GM12878 (cell line): Measurements from ENCODE around the gene FILIP1L. TPM values are rescaled to one million over a fixed set of nuclear protein-coding genes. Genes with fewer than 3 reads are reported as not detected.

ENCODE experiments used
- ATAC-seq: fragments of 200-7000 bp; cut with Tn5 transposase; 3 replicates; pipeline ENCODE4 v1.9.1; 2020; ENCODE audit warnings: mild to moderate bottlenecking, moderate library complexity
- BruUV-seq: library from RNA; stranded (reverse); fragments of 400-500 nt; replicated peaks from 2 replicates; lab custom pipeline; 2021; lab: Mats Ljungman, UMichigan
- CTCF ChIA-PET: fragments of 300-600 bp; sonication (Branson Sonifier 250); formaldehyde crosslinking; extraction: SDS; loops from one replicate; lab custom pipeline; 2021; ENCODE audit warnings: inconsistent platforms; lab: Yijun Ruan, JAX
- POLR2A ChIA-PET: fragments of 350-600 bp; formaldehyde crosslinking; extraction: SDS; loops from one replicate; lab custom pipeline; 2021; ENCODE audit warnings: inconsistent platforms; lab: Charles Lee
- RAD21 ChIA-PET: fragments of 300-600 bp; sonication (Branson Sonifier 250); formaldehyde crosslinking; loops from one replicate; lab custom pipeline; 2023; ENCODE audit warnings: antibody characterized with exemption; ENCODE audit not compliant: unreplicated experiment; lab: Charles Lee
- SMC1A ChIA-PET: fragments of 300-600 bp; sonication (Branson Sonifier 250); formaldehyde crosslinking; loops from one replicate; lab custom pipeline; 2023; ENCODE audit not compliant: unreplicated experiment, uncharacterized antibody; lab: Charles Lee
- DNase-seq: peaks from one replicate; pipeline ENCODE4 v3.0.0-alpha.2; 2011; ENCODE audit warnings: low read depth, low spot score
- FAIRE-seq: peaks from 3 replicates; lab custom pipeline; 2011; peaks lifted over from hg19 to GRCh38; lab: Jason Lieb, UNC
- H2AFZ ChIP-seq: 2 replicates; pipeline ENCODE4 v1.6.0; 2011; ENCODE audit warnings: low read depth, low read length, control low read depth; ENCODE audit not compliant: control insufficient read depth
- H3K27ac ChIP-seq: 2 replicates; pipeline ENCODE4 v1.5.1; 2011; ENCODE audit warnings: control low read depth; ENCODE audit not compliant: control insufficient read depth, insufficient read depth
- H3K27me3 ChIP-seq, 2 experiments: replicated peaks in 1 of 2; 2 replicates each; pipeline versions ENCODE4 v1.6.0 to v1.6.1; 2011; ENCODE audit warnings: low read length in 1 of 2; ENCODE audit not compliant: control insufficient read depth in 2 of 2, insufficient read depth in 2 of 2
- H3K36me3 ChIP-seq, 2 experiments: 2 replicates each; pipeline ENCODE4 v1.5.1; 2011; ENCODE audit warnings: low read length in 1 of 2; ENCODE audit not compliant: control insufficient read depth in 2 of 2, insufficient read depth in 2 of 2
- H3K4me1 ChIP-seq: 2 replicates; pipeline ENCODE4 v1.6.1; 2011; ENCODE audit warnings: mild to moderate bottlenecking, low read length, moderate library complexity, mixed read lengths; ENCODE audit not compliant: control insufficient read depth, insufficient read depth
- H3K4me2 ChIP-seq: 2 replicates; pipeline ENCODE4 v1.6.0; 2011; ENCODE audit warnings: control low read depth; ENCODE audit not compliant: control insufficient read depth, insufficient read depth
- H3K4me3 ChIP-seq: fragments of 200-600 bp; sonication (generic); 2 replicates; pipeline ENCODE4 v1.5.1; 2016
- H3K79me2 ChIP-seq: 2 replicates; pipeline ENCODE4 v1.6.0; 2011; ENCODE audit warnings: low read length; ENCODE audit not compliant: control insufficient read depth, insufficient read depth
- H3K9ac ChIP-seq: 2 replicates; pipeline ENCODE4 v1.8.0; 2011; ENCODE audit warnings: low read length, control low read depth, mixed read lengths; ENCODE audit not compliant: control insufficient read depth, insufficient read depth
- H3K9me3 ChIP-seq: replicated peaks from 3 replicates; pipeline ENCODE4 v1.5.1; 2011; ENCODE audit warnings: mild to moderate bottlenecking, low read length; ENCODE audit not compliant: control insufficient read depth, insufficient read depth
- H4K20me1 ChIP-seq: 2 replicates; pipeline ENCODE4 v1.6.0; 2011; ENCODE audit not compliant: control insufficient read depth, insufficient read depth
- ATF7 ChIP-seq: fragments of 450-650 bp; IDR thresholded peaks from 2 replicates; pipeline ENCODE4 v1.6.1; 2016; ENCODE audit warnings: low read depth, mild to moderate bottlenecking
- BHLHE40 ChIP-seq, 2 experiments: fragments of 450-650 bp in 1 of 2; IDR thresholded peaks; 2 replicates each; pipeline ENCODE4 v1.6.1; 2011 to 2017; ENCODE audit warnings: low read depth in 2 of 2, borderline replicate concordance in 1 of 2, improper control_type of control experiment in 1 of 2, low read length in 1 of 2, mild to moderate bottlenecking in 1 of 2
- CBX5 ChIP-seq: sonication (generic); IDR thresholded peaks from 2 replicates; pipeline ENCODE4 v1.6.1; 2016; ENCODE audit warnings: low read depth, moderate library complexity, mild to moderate bottlenecking, inconsistent platforms
- CEBPB ChIP-seq, 2 experiments: fragments of 150-350 bp in 1 of 2; IDR thresholded peaks; 2 replicates each; pipeline ENCODE4 v1.6.1; 2012 to 2014; ENCODE audit warnings: low read depth in 2 of 2, low read length in 2 of 2, borderline replicate concordance in 1 of 2, inconsistent platforms in 1 of 2
- HCFC1 ChIP-seq: fragments of 150-350 bp; IDR thresholded peaks from 2 replicates; pipeline ENCODE4 v1.6.1; 2014; ENCODE audit warnings: low read length
- HDGF ChIP-seq: fragments of 450-650 bp; IDR thresholded peaks from 2 replicates; pipeline ENCODE4 v1.6.1; 2016; ENCODE audit warnings: antibody characterized with exemption
- IKZF1 ChIP-seq: fragments of 450-650 bp; conservative IDR thresholded peaks from 2 replicates; pipeline ENCODE4 v1.6.1; 2017; ENCODE audit warnings: antibody characterized with exemption, mild to moderate bottlenecking
- MAX ChIP-seq: IDR thresholded peaks from 2 replicates; pipeline ENCODE4 v1.6.1; 2012; ENCODE audit warnings: low read depth, low read length, improper control_type of control experiment
- MYB ChIP-seq: fragments of 150-350 bp; IDR thresholded peaks from 2 replicates; pipeline ENCODE4 v1.6.1; 2014; ENCODE audit warnings: mild to moderate bottlenecking, low read depth, low read length, borderline replicate concordance
- NBN ChIP-seq: fragments of 450-650 bp; IDR thresholded peaks from 2 replicates; pipeline ENCODE4 v1.6.1; 2016
- NR2C2 ChIP-seq: IDR thresholded peaks from 2 replicates; pipeline ENCODE4 v1.6.1; 2011; ENCODE audit warnings: borderline replicate concordance, low read depth; ENCODE audit not compliant: control insufficient read depth, insufficient read length
- POLR2AphosphoS5 ChIP-seq: IDR thresholded peaks from 2 replicates; pipeline ENCODE4 v1.6.1; 2011; ENCODE audit warnings: mild to moderate bottlenecking, low read length, inconsistent platforms
- SIN3A ChIP-seq: IDR thresholded peaks from 2 replicates; pipeline ENCODE4 v1.6.1; 2012; ENCODE audit warnings: low read depth, low read length, improper control_type of control experiment
- ZNF384 ChIP-seq: IDR thresholded peaks from 2 replicates; pipeline ENCODE4 v1.6.1; 2012; ENCODE audit warnings: low read depth, mild to moderate bottlenecking, low read length, improper control_type of control experiment, borderline replicate concordance
- ZNF592 ChIP-seq: fragments of 450-650 bp; IDR thresholded peaks from 2 replicates; pipeline ENCODE4 v1.6.1; 2017; ENCODE audit warnings: mild to moderate bottlenecking, moderate library complexity
- ZNF622 ChIP-seq: fragments of 450-650 bp; IDR thresholded peaks from 2 replicates; pipeline ENCODE4 v1.6.1; 2017; ENCODE audit warnings: mild to moderate bottlenecking, inconsistent platforms
- WGBS: methylation state at CpG from one replicate; pipeline ENCODE4 v1.1.6; 2016; ENCODE audit warnings: low lambda C conversion rate; ENCODE audit not compliant: insufficient replicate concordance, insufficient coverage; ENCODE audit errors: missing lambda C conversion rate; 5-methylcytosine and 5-hydroxymethylcytosine counted together
- in situ Hi-C: fragments of 300-500 bp; cut with MboI; formaldehyde crosslinking; loops from 9 replicates; pipeline ENCODE4 v1.14.3; 2018; ENCODE audit warnings: mixed read lengths
- intact Hi-C: fragments of 100-400 bp; cut with micrococcal nuclease; formaldehyde crosslinking; loops from one replicate; pipeline ENCODE4 v1.14.2; 2022; ENCODE audit not compliant: unreplicated experiment
- polyA plus RNA-seq, 11 experiments: library from polyadenylated mRNA; depleted of rRNA in 4 of 11; unstranded in 6 of 11; stranded (reverse) in 5 of 11; fragments of >200 nt; fragmentation: Nextera tagmentation in 4 of 11; fragmentation: Illumina TruSeq in 1 of 11; extraction: Ambion mirVana in 4 of 11; extraction: Trizol in 1 of 11; gene quantifications; 1 replicate in 1 of 11; 2 replicates in 10 of 11; pipeline versions ENCODE4 v1.2.1 to v1.2.3, GENCODE V29; 2011 to 2016; ENCODE audit warnings: inconsistent platforms in 2 of 11, missing spikeins in 2 of 11, low read depth in 1 of 11
- total RNA-seq, 4 experiments: library from RNA; depleted of rRNA in 3 of 4; stranded (reverse); fragments of >200 nt in 3 of 4; fragmentation: Illumina TruSeq in 1 of 4; extraction: Trizol in 1 of 4; gene quantifications; 2 replicates each; pipeline versions ENCODE4 v1.2.1 to v1.2.3, GENCODE V29; 2013 to 2021
- TF ChIP-seq, protein P1 (sequence below): fragments of 450-650 bp; IDR thresholded peaks from 2 replicates; pipeline ENCODE4 v1.6.1; 2017; ENCODE audit warnings: mild to moderate bottlenecking, moderate library complexity

FILIP1L gene
- total and polyA plus RNA-seq, 10 of the 15 experiments (the other 5 are each of a cell fraction or from before 2014, with no cell fraction given), result 0.24 to 6.1 (median 3.5) TPM

- ChIA-PET CTCF (interaction anchor here (0.8 to 2.3 kb wide), 8 partner anchors 9 to 788 kb away, joined by 3 to 15 read pairs (median 4); no protein-coding TSS in a partner anchor), SMC1A (interaction anchor here (0.6 to 1.8 kb wide), 14 partner anchors 12 to 412 kb away, joined by 3 to 9 read pairs (median 4); no protein-coding TSS in a partner anchor), POLR2A (interaction anchor here (1.1 kb wide), 1 partner anchor 22 kb away, joined by 4 read pairs; no protein-coding TSS in a partner anchor), RAD21 (interaction anchor here (1.1 to 1.6 kb wide), 4 partner anchors 92 to 430 kb away, joined by 3 to 6 read pairs (median 4); no protein-coding TSS in a partner anchor)
- in situ Hi-C loops (no loop called here), intact Hi-C loops (no loop called here)
- Histone ChIP-seq H2AFZ (no peak overlapping the region), H4K20me1 (no peaks in the 10 kb centered on the region), H3K4me1 (peaks cover 11% of the 10 kb centered on the region; the same call in 1 of the 2 replicates), H3K79me2 (peaks cover 8% of the 10 kb centered on the region), H3K36me3 (no peaks in the 10 kb centered on the region), H3K4me2 (no peak overlapping the region), H3K27ac (no peak overlapping the region), H3K9me3 (no peaks in the 10 kb centered on the region; the same call in 2 of the 3 replicates), H3K9ac (no peak overlapping the region), H3K27me3 (no peaks in the 10 kb centered on the region), H3K4me3 (no peak overlapping the region)
- 95% methylated on average over 2 of the region's 2 CpGs for WGBS
- no peak for ATAC-seq
- no peak for FAIRE-seq
- BruUV-seq, result no TSS peak
- no peak for DNase-seq
- no peak for TF ChIP-seq ZNF384
- TF ChIP-seq SIN3A, result no peak
- no peak for TF ChIP-seq POLR2AphosphoS5
- no peak for TF ChIP-seq ZNF592
- TF ChIP-seq, protein P1, sequence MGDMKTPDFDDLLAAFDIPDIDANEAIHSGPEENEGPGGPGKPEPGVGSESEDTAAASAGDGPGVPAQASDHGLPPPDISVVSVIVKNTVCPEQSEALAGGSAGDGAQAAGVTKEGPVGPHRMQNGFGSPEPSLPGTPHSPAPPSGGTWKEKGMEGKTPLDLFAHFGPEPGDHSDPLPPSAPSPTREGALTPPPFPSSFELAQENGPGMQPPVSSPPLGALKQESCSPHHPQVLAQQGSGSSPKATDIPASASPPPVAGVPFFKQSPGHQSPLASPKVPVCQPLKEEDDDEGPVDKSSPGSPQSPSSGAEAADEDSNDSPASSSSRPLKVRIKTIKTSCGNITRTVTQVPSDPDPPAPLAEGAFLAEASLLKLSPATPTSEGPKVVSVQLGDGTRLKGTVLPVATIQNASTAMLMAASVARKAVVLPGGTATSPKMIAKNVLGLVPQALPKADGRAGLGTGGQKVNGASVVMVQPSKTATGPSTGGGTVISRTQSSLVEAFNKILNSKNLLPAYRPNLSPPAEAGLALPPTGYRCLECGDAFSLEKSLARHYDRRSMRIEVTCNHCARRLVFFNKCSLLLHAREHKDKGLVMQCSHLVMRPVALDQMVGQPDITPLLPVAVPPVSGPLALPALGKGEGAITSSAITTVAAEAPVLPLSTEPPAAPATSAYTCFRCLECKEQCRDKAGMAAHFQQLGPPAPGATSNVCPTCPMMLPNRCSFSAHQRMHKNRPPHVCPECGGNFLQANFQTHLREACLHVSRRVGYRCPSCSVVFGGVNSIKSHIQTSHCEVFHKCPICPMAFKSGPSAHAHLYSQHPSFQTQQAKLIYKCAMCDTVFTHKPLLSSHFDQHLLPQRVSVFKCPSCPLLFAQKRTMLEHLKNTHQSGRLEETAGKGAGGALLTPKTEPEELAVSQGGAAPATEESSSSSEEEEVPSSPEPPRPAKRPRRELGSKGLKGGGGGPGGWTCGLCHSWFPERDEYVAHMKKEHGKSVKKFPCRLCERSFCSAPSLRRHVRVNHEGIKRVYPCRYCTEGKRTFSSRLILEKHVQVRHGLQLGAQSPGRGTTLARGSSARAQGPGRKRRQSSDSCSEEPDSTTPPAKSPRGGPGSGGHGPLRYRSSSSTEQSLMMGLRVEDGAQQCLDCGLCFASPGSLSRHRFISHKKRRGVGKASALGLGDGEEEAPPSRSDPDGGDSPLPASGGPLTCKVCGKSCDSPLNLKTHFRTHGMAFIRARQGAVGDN, result no peak
- TF ChIP-seq HCFC1, result no peak
- TF ChIP-seq NBN, result no peak
- no peak for TF ChIP-seq MAX
- TF ChIP-seq MYB, result no peak
- no peak for TF ChIP-seq CEBPB (IDR thresholded peaks at IDR 0.05; ENCODE audit: borderline replicate concordance in 1 of 2, low read depth in 2 of 2, low read length in 2 of 2)
- no peak for TF ChIP-seq HDGF
- no peak for TF ChIP-seq CBX5
- no peak for TF ChIP-seq NR2C2
- no peak for TF ChIP-seq ATF7
- no peak for TF ChIP-seq ZNF622
- TF ChIP-seq IKZF1, result no peak
- TF ChIP-seq BHLHE40 (IDR thresholded peaks at IDR 0.05; ENCODE audit: borderline replicate concordance in 1 of 2, low read depth in 2 of 2, low read length in 1 of 2), result no peak
These were observed 268.3 kb downstream of the FILIP1L start for GRCh38 chr3:99845999-99846398.
